ENCODE data around the gene RNGTT. TPM values are rescaled to one million over a fixed set of nuclear protein-coding genes. Genes with fewer than 3 reads are reported as not detected.

RNGTT gene
- polyA plus RNA-seq, 1 donor from 2014 or later: 37.7 TPM

- Mint-ChIP-seq H3K27me3 (no peaks in the 10 kb centered on the region), H3K27ac (peak overlapping the region in 1 of 3 donors; percentile 21), H3K4me3 (peak overlapping the region in 2 of 4 donors; percentile 67), H3K36me3 (peaks cover 7% of the 10 kb centered on the region), H3K9me3 (peaks cover 0 to 10% (median 3%) of the 10 kb centered on the region in 3 donors), H3K4me1 (peaks cover 31 to 57% (median 50%) of the 10 kb centered on the region in 3 donors)
Measured at GRCh38 chr6:88619951-88620350, 343.5 kb downstream of the RNGTT start.

DNA sequence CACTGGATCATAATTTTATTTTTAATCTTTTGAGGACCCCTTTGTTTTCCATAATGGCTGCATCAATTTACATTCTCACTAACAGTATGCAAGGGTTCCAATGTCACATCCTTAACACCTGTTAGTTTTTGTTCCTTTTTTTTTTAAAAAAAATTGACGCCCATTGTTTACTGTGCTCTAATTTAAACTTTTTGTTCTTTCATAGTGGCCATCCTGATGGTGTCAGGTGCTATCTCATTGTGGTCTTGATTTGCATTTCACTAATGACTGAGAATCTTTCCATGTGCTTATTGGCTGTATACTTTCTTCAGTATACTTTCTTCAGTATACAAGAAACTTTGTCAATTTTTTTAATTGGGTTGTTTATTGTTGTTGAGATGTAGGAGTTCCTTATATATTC, 347.0 kb downstream of the RNGTT start:
- no peaks in the 10 kb centered on the region for H3K27me3 Mint-ChIP-seq
- H3K4me1 Mint-ChIP-seq: peaks cover 51 to 65% (median 57%) of the 10 kb centered on the region in 3 donors
- peaks cover 25% of the 10 kb centered on the region for H3K36me3 Mint-ChIP-seq
- peak overlapping the region; percentile 84 to 98 (median 98) for H3K27ac Mint-ChIP-seq
- H3K4me3 Mint-ChIP-seq: peak overlapping the region; percentile 31 to 99 (median 68)
- H3K9me3 Mint-ChIP-seq: peaks cover 0 to 10% (median 2%) of the 10 kb centered on the region in 3 donors

DNA sequence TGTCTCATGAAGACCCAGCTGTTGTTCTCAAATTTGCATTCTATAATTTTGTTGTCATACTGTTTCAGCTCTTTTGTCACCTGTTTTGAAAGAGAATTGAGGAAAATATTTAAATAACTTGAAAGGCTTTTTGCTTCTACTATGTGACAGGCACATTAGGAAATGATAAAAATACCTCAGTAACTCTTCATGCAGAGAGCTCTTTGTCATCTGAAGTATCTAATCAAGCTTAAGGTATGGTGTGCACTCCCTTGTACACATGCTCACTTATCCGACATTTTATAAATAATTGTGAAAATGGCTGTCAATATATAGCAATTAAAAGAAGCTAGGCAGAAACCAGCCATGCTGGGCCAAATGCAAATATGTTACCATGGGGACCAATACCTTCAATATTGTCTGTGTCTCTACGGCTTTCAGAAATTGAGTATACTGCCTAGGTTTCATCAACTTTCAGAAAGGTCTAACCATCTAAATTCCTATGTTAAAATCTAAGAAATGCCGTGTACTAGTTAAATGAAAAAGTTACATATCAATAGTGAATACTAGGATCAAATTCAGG, 349.0 kb downstream of the RNGTT start:
- no peaks in the 10 kb centered on the region for H3K27me3 Mint-ChIP-seq
- peaks cover 24% of the 10 kb centered on the region for H3K36me3 Mint-ChIP-seq
- peak overlapping the region; percentile 84 to 98 (median 98) for H3K27ac Mint-ChIP-seq
- H3K4me3 Mint-ChIP-seq: peak overlapping the region; percentile 82 to 99 (median 94)
- H3K9me3 Mint-ChIP-seq: peaks cover 0 to 10% (median 2%) of the 10 kb centered on the region in 3 donors
- H3K4me1 Mint-ChIP-seq: peaks cover 46 to 55% (median 47%) of the 10 kb centered on the region in 3 donors

- Mint-ChIP-seq H3K4me3 (peak overlapping the region; percentile 82 to 99 (median 94)), H3K9me3 (peaks cover 0 to 13% (median 3%) of the 10 kb centered on the region in 3 donors), H3K27ac (peak overlapping the region; percentile 84 to 98 (median 98)), H3K27me3 (no peaks in the 10 kb centered on the region), H3K4me1 (peaks cover 46 to 58% (median 54%) of the 10 kb centered on the region in 3 donors), H3K36me3 (peaks cover 29% of the 10 kb centered on the region)
Measured at GRCh38 chr6:88612631-88613030, 350.8 kb downstream of the RNGTT start.

DNA sequence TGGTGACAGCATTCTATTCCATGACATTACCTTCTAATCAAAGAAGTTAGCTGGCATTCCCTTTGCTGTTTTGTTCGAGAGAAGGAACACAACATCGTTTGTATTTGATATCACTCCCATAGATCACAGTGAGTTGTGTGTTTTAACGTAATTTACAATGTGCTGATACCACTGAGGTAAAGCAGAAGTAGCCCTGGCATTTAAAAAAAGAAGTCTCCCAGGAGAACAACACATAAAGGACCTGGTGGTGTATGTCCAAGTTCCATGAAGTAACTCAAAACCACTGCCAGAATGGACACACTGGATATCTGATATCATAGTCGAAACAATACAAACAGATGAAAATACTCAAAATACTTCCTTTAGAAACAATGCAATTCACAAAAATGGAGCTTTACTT, 351.7 kb downstream of the RNGTT start:
- H3K4me1 Mint-ChIP-seq: peaks cover 41 to 52% (median 50%) of the 10 kb centered on the region in 3 donors
- H3K36me3 Mint-ChIP-seq: peaks cover 28% of the 10 kb centered on the region
- H3K9me3 Mint-ChIP-seq: peaks cover 0 to 9% (median 3%) of the 10 kb centered on the region in 3 donors
- H3K27me3 Mint-ChIP-seq: no peaks in the 10 kb centered on the region
- peak overlapping the region; percentile 41 to 85 (median 76) for H3K4me3 Mint-ChIP-seq
- H3K27ac Mint-ChIP-seq: peak overlapping the region; percentile 62 to 80 (median 71)

DNA sequence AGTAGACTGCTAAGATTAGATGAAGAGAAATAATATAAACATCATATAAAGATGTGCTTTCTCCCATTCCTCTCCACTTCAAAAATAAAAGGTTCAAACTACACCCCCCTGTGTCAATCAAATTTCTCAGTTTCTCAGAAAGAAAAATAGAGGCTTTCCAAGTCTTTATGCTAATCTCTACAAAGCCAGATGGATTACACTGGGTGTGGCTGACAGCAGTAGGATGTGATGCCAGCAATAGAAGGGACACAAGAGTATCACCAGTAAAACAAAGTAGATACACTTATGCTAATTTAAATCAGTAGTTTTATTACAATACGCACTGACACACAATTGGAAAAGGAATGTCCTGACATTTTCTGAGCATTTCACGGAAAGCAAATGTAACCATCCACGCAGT, 353.4 kb downstream of the RNGTT start:
- H3K9me3 Mint-ChIP-seq: peaks cover 0 to 4% (median 3%) of the 10 kb centered on the region in 3 donors
- H3K4me3 Mint-ChIP-seq: peak overlapping the region in 1 of 4 donors; percentile 52
- peaks cover 24 to 35% (median 35%) of the 10 kb centered on the region in 3 donors for H3K4me1 Mint-ChIP-seq
- peak overlapping the region in 2 of 3 donors; percentile 52 to 54 for H3K27ac Mint-ChIP-seq
- no peaks in the 10 kb centered on the region for H3K27me3 Mint-ChIP-seq
- H3K36me3 Mint-ChIP-seq: peaks cover 28% of the 10 kb centered on the region

DNA sequence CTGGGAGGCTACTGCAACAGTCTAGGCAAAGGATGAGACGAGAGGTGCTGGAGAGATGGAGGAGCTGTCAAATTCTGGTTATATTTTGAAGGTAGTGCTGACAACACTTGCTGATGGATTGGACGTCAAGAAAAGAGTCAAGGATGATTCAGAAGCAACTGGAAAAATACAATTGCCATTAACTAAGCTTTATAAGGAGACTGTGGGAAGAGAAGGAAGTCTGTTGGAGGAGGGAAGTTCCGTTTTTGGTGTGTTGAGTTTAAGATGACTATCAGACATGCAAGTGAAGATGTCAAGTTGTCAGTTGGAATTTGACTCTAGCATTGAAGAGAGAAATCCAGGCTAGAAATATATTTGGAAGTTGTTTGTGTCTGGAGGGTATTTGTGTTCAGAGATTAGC, 358.1 kb downstream of the RNGTT start:
- no peak overlapping the region for H3K4me3 Mint-ChIP-seq

DNA sequence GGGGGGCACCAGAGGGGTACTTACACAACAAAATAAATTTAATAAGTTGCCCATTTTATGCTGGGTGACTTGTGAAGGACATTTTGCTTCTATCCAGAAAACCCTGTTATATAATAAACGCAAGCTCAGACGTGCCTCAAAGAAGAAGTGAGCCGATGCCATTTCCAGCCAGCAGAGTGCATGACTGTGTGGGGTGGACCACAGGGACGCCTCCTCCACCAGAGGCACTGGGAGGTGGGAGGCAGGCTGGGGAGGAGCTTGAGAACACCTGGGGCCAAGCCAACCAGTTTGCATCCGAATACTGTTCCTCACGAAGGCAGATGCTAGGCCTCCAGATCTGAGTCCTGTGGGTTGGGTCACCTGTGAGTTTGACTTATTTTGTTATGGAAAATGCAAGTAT, 363.8 kb downstream of the RNGTT start:
- Mint-ChIP-seq H3K4me1 (peaks cover 3 to 8% (median 6%) of the 10 kb centered on the region in 3 donors), H3K36me3 (no peaks in the 10 kb centered on the region), H3K27ac (no peak overlapping the region), H3K9me3 (no peaks in the 10 kb centered on the region), H3K27me3 (peaks cover 5% of the 10 kb centered on the region), H3K4me3 (peak overlapping the region in 1 of 4 donors; percentile 79)

More for the DNA sequence above, 358.1 kb downstream of the RNGTT start:
- Mint-ChIP-seq H3K27me3 (peaks cover 5% of the 10 kb centered on the region), H3K27ac (no peak overlapping the region), H3K9me3 (peaks cover 0 to 4% (median 3%) of the 10 kb centered on the region in 3 donors), H3K4me1 (peaks cover 0 to 15% (median 8%) of the 10 kb centered on the region in 3 donors), H3K36me3 (peaks cover 5% of the 10 kb centered on the region)

DNA sequence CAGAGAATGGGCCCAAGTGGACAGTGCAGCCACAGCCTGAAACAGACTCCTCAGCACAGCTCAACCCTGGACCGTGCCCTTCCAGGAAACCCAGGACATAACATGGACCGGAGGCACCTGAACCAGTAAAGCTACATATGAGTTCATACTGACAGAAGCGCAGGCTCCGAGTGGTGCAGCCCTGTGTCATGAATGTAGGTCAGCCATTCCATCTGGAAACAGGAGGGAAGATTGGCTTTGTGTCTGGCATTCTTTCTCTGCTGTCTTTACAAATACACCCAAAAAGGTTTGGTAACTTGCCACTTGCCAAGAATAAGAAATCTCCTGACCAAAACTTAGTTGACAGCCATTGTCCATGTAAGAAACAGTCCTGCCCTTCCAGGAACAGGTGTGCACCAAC, 366.6 kb downstream of the RNGTT start:
- H3K27me3 Mint-ChIP-seq: peaks cover 1% of the 10 kb centered on the region
- H3K4me1 Mint-ChIP-seq: peaks cover 3 to 8% (median 6%) of the 10 kb centered on the region in 3 donors
- no peak overlapping the region for H3K27ac Mint-ChIP-seq
- no peak overlapping the region for H3K4me3 Mint-ChIP-seq
- H3K36me3 Mint-ChIP-seq: peaks cover 8% of the 10 kb centered on the region
- H3K9me3 Mint-ChIP-seq: peaks cover 3 to 15% (median 12%) of the 10 kb centered on the region in 3 donors

- Mint-ChIP-seq H3K4me1 (peaks cover 6 to 14% (median 10%) of the 10 kb centered on the region in 3 donors), H3K36me3 (peaks cover 8% of the 10 kb centered on the region), H3K9me3 (peaks cover 3 to 18% (median 18%) of the 10 kb centered on the region in 3 donors), H3K4me3 (peak overlapping the region in 1 of 4 donors; percentile 29), H3K27ac (no peak overlapping the region), H3K27me3 (peaks cover 5% of the 10 kb centered on the region)
Measured at GRCh38 chr6:88588938-88589337, 374.5 kb downstream of the RNGTT start.

DNA sequence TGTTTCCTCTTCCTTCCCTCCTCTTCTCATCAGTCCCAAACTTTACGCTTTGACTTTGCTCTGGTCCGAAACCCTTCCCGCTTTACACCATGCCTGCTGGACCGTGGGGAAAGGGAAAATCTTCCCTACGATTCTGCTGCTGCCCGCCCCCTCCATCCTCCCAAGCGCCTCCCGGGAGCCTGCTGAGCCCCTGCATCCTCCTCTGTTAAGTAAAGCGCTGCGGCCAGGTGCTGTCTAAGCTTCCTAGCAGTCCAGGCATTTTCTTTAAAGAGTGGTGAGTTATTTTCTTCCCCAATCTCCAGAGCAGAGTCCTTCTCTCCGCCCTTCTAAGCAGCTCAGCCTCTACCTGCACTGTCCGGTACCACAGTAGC, 376.3 kb downstream of the RNGTT start:
- Mint-ChIP-seq H3K27me3 (peaks cover 5% of the 10 kb centered on the region), H3K4me1 (peaks cover 6 to 14% (median 10%) of the 10 kb centered on the region in 3 donors), H3K36me3 (peaks cover 4% of the 10 kb centered on the region), H3K27ac (no peak overlapping the region), H3K4me3 (no peak overlapping the region), H3K9me3 (peaks cover 0 to 15% (median 13%) of the 10 kb centered on the region in 3 donors)

- Mint-ChIP-seq H3K9me3 (peaks cover 0 to 16% (median 13%) of the 10 kb centered on the region in 3 donors), H3K4me3 (no peak overlapping the region), H3K36me3 (peaks cover 2% of the 10 kb centered on the region), H3K27ac (no peak overlapping the region), H3K4me1 (peaks cover 6 to 14% (median 10%) of the 10 kb centered on the region in 3 donors), H3K27me3 (peaks cover 4% of the 10 kb centered on the region)
Measured at GRCh38 chr6:88586371-88587149, 376.9 kb downstream of the RNGTT start.

DNA sequence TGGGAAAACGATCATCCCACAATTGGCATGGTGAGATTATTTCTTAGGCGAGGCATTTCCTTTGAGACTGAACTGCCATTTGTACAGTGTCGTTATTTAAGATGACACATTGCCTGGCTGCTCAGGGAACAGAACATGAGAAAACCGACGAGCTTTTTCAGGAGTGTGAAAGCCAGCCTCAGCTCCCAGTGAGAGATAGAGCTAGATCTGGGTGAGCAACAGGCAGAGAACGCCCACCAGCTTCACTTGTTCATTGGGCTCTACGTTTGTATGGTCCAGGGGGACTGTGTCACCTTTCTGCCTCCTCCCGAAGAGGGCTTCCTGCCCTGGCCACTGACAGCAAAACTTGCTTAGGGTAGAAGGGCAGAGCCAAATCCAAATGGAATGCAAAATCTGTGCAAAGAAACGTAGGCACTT, 378.1 kb downstream of the RNGTT start:
- Mint-ChIP-seq H3K4me1 (peaks cover 3 to 9% (median 8%) of the 10 kb centered on the region in 3 donors), H3K36me3 (peaks cover 3% of the 10 kb centered on the region), H3K27me3 (peaks cover 4% of the 10 kb centered on the region), H3K27ac (no peak overlapping the region), H3K4me3 (no peak overlapping the region), H3K9me3 (peaks cover 0 to 20% (median 13%) of the 10 kb centered on the region in 3 donors)

DNA sequence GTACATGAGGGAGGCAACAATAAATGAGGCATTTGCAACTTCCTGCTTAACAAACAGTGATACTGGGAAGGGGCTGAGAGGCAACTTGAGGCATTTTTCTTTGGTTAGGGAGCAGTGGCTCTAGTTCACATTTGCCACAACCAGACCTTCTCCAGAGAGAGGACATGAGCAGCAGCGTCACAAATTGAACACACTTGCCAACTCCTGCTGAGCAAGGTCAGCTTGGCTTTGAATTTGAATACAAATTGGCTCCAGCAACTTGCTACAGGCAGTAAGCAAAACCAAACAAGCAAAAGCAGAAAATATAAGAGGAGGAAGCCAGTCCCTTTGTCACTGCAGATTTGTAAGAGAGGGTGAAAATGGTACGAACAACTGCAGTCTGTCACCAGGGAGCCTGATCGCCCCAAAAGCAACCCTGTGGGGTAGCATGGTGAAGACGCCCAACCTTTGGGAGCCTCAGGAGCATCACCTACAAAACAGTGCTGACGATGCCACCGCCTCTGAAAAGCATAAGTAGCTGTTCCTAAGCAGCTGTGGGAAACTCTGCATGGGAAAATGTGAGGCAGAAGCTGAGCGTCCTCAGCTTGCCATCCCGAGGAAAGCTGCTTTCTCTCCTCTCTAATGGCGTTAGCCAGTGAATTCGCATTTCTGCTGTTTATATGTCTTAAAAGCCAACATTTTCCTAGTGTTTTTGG, 378.7 kb downstream of the RNGTT start:
- Mint-ChIP-seq H3K9me3 (peaks cover 0 to 23% (median 11%) of the 10 kb centered on the region in 3 donors), H3K36me3 (peaks cover 3% of the 10 kb centered on the region), H3K27me3 (peaks cover 5% of the 10 kb centered on the region), H3K27ac (no peak overlapping the region), H3K4me1 (peaks cover 0 to 5% (median 5%) of the 10 kb centered on the region in 3 donors), H3K4me3 (no peak overlapping the region)

Data from IgD-negative memory B cell (primary cell).